GM18526 (cell line): ENCODE results near the gene DIAPH2.

ENCODE experiments used
- POLR2A ChIP-seq: IDR thresholded peaks from 3 replicates; pipeline ENCODE4 v1.6.1; 2011; ENCODE audit not compliant: insufficient read length; ENCODE audit errors: extremely low read depth

Gene DIAPH2

DNA sequence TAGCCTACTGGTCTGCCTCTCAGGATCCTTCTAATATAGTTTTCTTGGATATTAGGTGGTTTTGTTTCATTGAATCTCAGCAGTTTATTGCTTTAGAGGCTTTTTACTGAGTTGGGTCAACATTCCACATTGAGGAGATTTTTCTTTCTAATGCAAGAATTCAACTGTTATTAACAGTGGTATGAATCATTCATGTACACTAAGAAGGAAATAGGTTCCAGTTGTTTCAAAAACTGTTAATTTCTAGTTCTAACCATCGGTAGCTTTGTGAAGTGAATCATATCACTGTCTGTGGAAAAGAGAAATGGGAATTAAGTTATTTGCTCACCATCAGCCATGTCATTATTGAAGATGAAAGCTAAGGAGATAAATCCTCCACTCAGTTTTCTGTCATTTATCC lies 530.5 kb downstream of the DIAPH2 start:
- no peak for TF ChIP-seq POLR2A

DNA sequence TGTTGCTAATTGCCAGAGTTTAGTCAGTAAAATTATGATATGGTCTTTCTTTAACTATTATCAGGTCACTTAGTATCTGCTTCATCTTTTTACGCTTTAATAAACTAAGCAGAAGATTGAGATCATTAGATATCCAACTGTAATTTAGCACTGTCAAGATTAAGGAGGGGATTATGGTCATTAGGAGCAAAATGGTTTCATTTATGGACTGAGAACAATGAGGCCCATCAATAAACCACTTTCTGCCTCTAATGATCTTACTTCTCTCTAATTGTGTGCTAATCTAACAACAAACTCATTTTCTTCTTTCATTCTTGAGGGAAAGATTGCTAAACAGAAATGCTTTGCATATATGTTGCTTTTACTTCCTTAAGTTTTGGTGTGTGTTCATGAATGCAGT lies 539.5 kb downstream of the DIAPH2 start:
- no peak for TF ChIP-seq POLR2A

DNA sequence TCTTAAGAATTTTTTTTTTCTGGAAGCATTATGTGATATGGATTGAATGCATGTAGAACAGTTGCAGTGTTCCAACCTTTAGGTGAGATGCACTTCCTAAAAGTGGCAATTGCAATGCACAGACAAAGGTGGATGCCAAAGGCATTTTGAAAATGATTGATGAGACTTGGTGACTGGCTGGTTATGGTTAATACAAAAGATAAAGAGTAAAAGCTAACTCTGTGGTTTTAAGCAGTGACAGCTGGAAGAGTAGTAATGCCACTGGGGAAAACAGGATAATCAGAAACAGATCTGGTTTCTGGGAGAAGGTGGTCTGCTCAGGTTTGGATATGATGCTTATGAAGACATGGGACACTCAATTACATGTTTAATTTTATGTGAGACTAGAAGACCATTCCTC lies 544.7 kb downstream of the DIAPH2 start:
- TF ChIP-seq POLR2A = no peak

DNA sequence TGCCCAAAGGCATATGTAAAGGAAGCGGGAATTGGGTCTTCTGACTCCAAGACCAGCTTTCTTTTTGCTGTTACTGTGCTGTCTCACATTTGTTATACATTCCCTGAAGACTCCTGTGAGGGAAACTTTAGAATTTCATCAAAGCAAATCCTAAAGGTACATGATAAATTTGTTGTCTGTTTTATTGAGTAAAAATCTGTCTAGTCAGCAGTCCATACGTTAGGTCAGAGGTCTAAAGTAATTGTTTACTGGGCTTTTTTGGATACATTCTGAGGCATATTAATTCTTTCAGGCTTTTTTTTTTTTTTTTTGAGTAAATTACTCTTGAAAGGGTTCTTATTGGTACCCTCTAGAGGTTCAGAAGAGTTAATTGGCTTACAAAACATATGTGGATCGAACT lies 546.3 kb downstream of the DIAPH2 start:
- TF ChIP-seq POLR2A = no peak

DNA sequence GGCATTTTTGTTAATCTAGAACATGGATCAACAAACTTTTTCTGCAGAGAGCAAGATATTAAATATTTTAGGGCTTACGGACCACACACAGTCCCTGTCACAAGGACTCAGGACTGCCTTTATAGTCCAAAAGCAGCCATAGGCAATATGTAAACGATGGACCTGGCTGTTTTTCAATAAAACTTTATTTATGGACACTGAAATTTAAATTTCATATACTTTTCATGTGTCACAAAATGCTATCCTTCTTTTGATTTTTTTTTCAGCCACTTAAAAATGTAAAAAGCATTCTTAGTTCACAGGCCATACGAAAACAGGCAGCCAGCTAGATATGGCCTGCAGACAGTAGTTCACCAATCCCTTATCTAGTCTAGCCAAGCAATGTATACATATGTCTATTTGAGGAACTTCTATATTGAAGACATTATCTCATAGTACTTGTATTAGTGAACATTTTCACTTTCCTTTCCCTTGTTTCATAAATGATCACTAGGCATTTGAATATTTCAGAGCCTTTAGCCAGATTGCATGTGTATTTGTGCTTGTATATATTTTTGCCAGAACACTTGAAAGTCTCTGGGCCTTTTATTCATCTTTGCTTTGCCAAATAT lies 549.9 kb downstream of the DIAPH2 start:
- no peak for TF ChIP-seq POLR2A

DNA sequence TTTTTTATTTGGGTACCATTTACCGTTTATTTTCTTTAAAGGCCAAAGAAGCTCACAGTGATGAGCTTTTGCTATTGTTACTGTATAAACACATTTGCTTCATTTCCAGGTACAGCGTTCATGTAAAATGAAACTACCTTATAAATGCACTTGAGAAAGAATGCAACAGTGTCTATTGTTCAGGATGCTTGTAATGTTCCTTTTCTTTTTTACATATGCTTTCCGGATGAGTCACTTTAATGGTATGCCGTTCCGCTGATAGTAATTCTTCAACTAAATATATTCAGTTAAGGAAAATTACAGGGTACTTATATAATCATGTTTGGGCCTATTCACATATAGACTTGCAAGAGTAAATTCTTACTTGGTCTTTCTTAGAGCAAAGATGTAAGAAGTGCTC lies 554.0 kb downstream of the DIAPH2 start:
- no peak for TF ChIP-seq POLR2A

DNA sequence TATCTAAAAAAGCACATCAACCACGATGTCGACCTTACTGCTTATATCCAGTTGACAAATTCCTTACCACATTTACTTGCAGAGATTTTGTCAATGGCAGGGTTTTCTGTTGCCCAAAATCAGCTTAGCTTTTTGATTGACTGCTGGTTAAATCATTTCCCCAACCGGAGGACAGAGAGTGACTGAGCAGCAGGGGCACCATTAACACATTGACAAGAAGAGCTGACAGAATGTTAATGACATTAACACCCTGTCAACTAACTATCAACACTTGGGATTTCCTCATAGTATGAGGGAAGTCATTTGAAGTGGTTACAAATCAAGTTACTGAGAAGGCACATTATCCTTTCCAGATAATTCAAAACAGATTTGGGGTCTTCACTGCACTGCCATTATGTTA lies 567.5 kb downstream of the DIAPH2 start:
- TF ChIP-seq POLR2A = no peak

DNA sequence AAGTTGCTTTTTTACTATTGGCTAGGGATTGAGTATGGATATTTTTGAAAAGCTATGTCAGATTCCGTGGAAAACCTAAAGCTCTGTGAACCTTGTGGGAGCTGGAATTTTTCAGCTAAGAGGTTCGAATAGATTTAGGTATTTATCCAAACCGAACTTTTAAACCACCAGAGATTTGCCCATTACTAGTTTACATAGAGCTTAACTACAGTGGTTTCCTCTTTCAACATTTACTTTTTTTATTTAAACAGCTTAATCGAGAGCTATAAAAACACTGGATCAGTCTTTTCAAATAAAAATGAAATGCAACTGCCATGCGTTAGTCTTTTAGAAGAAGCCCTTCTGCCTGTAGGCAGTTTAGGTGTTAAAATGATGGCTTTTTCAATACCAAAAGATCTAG lies 576.0 kb downstream of the DIAPH2 start:
- no peak for TF ChIP-seq POLR2A

DNA sequence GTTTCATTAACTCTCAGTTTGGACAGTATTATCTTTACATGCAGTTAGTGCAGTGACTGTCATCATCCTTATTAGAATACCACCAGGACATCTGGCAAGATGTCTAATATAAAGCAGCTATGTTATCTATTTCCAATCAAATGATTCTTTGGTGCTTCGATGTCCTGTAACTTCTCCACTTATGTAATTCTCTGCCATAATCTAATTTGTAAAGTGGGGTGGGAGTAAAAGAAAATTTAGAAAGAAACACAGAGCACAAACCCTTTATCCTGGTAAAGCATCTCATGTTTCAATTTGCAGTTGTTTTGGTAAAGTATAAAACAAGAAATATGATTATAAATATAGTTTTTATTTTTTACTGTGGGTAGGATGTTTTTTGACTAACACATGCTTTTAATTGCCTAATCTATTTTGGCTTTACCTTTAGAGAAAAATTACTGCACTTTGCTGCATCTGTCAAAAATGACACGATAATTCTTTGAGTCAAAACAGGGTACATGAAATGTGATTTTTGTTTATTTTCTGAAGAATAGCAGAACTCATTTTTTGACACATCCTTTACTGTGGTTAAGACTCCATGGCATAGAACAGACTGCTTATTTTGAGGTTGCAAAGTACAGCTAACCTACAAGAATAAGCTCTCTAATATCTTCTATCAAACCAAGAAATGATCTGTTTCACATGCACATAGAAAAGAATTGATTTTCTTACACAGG lies 581.9 kb downstream of the DIAPH2 start:
- no peak for TF ChIP-seq POLR2A

DNA sequence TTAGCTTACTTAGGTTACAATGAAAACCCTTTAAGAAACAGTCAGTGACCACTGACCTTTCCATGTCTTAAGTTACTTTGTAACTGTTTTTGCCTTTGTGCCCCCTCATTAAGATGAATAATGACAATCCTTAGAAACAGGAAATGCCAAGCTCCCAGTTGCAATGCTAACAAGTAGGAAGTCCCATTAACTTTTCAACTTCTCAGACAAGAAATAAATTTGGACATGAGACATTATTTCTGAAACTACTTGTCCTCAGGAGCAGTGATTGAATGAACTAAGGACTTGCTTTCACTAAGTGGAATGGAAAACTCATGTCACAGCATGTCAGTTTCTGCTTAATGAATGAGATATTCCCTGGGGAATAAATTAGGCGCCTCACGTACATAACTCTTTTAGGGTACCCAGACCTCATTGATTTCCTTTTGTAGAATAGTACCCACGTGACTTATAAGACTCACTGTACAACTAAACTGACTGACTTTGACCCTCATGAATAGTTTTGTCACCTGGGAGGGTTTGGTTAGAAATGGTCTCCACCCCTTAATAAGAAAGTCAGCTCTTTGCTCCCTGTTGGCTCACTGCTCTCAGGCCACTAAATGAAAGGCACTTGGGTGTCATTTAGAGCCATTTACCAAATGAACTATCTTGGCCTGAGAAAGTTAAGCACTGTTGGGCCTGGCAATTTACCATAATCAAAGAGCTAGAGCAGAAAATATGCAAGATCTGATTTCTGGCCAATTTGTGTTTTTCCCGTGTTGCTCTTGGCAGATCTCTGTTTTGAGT lies 582.9 kb downstream of the DIAPH2 start:
- TF ChIP-seq POLR2A = no peak

DNA sequence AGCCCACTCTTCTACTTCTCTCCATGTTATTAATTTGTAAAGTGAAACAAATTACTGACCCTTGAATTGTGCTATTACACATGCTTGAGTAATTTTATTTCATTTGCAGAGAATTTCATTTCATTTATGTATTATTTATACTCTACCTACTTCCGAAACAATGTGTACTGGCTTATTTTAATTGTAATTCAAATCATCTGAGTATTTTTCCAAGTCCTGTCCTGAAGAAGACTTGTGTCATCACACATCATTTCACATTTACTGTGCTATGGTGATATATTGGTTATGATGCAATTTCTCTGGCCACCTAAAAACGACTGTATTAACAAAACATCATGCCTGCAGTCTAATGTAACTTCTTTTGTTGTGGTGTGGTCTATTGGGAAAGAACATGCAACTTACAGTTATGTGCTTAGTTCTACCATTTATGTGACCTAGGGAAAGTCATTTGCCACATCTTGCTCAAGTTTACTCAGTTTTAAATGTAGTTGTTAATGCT lies 583.6 kb downstream of the DIAPH2 start:
- no peak for TF ChIP-seq POLR2A

DNA sequence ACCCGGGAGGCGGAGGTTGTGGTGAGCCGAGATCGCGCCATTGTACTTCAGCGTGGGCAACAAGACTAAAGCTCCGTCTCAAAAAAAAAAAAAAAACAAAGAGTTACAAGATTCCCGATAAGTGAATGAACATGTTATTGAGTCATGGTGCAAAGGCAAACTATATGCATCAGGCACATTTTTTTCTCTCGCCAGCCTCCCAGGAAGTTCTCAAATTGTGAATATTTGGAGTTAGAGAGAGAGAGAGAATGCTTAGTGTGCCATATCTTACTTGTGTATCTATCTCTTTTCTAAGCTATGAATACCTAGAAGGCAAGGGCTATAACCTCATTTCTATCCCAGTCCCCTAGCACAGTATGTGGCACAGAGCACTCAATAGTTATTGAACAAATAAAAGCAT lies 599.9 kb downstream of the DIAPH2 start:
- TF ChIP-seq POLR2A = no peak

DNA sequence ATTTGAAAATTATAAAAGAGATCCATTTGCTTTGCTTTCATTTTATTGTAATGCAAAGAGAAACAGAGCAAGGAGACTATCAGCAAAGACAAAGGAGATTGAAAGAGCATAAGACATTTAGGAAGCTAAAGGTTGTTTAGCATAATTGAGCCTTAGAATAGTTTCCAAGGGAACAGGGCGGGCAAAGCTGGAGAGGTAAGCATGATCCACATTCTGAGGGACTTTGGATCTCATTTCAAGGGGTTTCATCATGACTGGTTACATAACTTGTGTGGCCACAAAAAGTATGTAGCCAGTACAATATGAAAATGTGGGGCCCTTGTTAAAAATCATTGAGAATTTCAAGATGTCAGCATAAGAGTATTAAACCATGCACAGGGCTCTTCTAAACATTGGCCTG lies 605.6 kb downstream of the DIAPH2 start:
- no peak for TF ChIP-seq POLR2A

DNA sequence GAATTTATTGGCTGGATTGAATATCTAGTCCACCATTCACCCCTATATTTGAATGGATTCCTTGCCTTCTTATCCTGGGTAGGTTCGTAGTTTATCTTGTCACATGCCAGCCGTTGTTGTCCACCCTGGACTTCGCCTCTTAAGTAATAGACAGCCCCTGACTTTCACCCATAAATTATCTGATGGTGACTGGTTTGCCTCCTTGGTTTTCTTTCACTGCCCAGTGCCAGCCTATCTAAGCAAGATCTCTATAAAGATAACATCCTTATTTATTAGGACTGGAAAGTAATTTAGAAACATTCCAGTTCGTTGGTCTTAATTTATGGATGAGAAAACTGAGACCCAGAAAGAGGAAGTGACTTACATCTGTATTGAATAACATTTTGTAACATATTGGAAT lies 609.4 kb downstream of the DIAPH2 start:
- TF ChIP-seq POLR2A = no peak

DNA sequence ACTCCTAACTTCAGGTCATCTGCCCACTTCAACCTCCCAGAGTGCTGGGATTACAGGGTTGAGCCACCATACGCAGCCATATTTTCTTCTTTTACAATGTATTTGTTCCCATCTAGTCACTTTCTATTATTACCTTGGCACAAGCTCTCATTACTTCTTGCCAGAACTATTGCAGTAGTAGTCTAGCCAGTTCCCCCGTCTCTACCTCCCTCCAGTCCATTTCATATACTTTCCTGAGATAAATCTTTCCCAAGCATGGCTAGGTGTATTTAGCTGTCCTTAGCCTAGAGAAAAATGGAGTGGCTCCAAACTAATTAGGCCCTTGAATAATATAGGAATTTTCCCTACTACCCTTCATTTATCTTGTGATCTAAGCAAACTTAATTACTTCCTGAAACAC lies 611.3 kb downstream of the DIAPH2 start:
- TF ChIP-seq POLR2A = no peak
